ENCODE data around the gene SNTB2.
"Not testable (repeated sequence)": the region's sequence is repeated elsewhere in the genome, so short reads cannot be mapped to it uniquely, and the experiment has no call there.

The SNTB2 gene

DNA sequence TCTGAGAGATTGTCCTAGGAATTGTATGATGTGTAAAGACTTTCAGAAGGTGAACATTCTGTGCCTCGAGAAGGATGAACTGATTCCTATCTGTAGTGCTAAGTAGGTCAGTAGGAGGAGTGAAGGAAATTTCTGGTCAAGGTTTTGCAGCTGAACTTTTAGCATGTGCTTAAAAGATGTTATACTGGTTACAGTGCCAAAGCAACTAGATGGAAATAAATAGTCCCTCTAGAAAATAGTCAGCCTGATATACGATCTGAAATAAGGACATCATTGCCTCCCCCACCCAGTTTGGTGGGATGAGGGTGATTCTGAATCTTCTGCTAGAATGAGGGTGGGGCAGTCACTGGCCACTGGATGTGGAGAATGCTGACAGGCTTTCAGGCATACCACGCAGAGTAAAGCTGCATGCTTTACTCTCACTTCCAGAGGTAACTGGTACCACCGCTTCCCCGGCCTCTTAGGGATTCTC is 66.9 kb downstream of the SNTB2 start:
- Histone ChIP-seq H3K36me3 (ENCODE audit: insufficient read depth) (no peaks in the 10 kb centered on the region), H3K4me1 (ENCODE audit: low read depth, poor library complexity, severe bottlenecking) (peaks cover 12% of the 10 kb centered on the region), H3K4me2 (peak overlapping the region; percentile 3; the same call in 1 of the 2 replicates), H3K9ac (no peak overlapping the region), H3K79me2 (ENCODE audit: insufficient read depth, low read depth) (no peaks in the 10 kb centered on the region; the same call in 1 of the 2 replicates), H3K27me3 (ENCODE audit: insufficient read depth, low read depth) (no peaks in the 10 kb centered on the region), H3K4me3 (IDR thresholded peaks at IDR 0.05; ENCODE audit: insufficient read depth, low read depth, low read length) (no peak overlapping the region), H2AFZ (ENCODE audit: low read depth) (no peak overlapping the region), H4K20me1 (ENCODE audit: insufficient read depth) (no peaks in the 10 kb centered on the region), H3K27ac (no peak overlapping the region)
- TF ChIP-seq, protein P1, sequence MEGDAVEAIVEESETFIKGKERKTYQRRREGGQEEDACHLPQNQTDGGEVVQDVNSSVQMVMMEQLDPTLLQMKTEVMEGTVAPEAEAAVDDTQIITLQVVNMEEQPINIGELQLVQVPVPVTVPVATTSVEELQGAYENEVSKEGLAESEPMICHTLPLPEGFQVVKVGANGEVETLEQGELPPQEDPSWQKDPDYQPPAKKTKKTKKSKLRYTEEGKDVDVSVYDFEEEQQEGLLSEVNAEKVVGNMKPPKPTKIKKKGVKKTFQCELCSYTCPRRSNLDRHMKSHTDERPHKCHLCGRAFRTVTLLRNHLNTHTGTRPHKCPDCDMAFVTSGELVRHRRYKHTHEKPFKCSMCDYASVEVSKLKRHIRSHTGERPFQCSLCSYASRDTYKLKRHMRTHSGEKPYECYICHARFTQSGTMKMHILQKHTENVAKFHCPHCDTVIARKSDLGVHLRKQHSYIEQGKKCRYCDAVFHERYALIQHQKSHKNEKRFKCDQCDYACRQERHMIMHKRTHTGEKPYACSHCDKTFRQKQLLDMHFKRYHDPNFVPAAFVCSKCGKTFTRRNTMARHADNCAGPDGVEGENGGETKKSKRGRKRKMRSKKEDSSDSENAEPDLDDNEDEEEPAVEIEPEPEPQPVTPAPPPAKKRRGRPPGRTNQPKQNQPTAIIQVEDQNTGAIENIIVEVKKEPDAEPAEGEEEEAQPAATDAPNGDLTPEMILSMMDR (conservative IDR thresholded peaks at IDR 0.05; ENCODE audit: low read depth, low read length) = no peak

DNA sequence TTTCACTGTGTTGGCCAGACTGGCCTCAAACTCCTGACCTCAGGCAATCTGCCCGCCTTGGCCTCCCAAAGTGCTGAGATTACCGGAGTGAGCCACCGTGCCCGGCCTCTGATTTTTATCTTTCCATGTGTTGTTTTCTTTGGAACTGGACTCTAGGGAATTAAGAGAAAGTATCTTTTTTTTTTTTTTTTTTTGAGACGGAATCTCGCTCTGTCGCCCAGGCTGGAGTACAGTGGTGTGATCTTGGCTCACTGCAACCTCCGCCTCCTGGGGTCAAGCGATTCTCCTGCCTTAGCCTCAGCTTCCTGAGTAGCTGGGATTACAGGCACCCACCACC is 72.4 kb downstream of the SNTB2 start:
- not testable (repeated sequence) for H3K4me2 ChIP-seq; H3K36me3 ChIP-seq (ENCODE audit: insufficient read depth); H3K4me3 ChIP-seq (IDR thresholded peaks at IDR 0.05; ENCODE audit: insufficient read depth, low read depth, low read length); H3K79me2 ChIP-seq (ENCODE audit: insufficient read depth, low read depth); H2AFZ ChIP-seq (ENCODE audit: low read depth); H3K9ac ChIP-seq; H3K27ac ChIP-seq; H3K27me3 ChIP-seq (ENCODE audit: insufficient read depth, low read depth); H4K20me1 ChIP-seq (ENCODE audit: insufficient read depth)
- peaks cover 15% of the 10 kb centered on the region for H3K4me1 ChIP-seq (ENCODE audit: low read depth, poor library complexity, severe bottlenecking)

DNA sequence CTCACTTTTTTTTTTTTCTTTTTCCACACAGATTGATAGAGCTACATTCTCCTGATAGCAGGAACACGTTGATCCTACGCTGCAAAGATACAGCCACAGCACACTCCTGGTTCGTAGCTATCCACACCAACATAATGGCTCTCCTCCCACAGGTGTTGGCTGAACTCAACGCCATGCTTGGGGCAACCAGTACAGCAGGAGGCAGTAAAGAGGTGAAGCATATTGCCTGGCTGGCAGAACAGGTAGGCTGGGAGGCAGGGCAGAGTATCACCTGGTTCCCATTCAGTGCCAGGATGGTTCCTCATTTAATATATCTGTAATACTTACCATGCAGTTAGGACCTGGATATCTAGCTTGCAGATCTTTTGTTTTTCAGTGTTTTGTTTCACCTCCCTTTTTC is 73.1 kb downstream of the SNTB2 start:
- Histone ChIP-seq H3K4me2 (no peak overlapping the region), H4K20me1 (ENCODE audit: insufficient read depth) (no peaks in the 10 kb centered on the region), H3K9ac (no peak overlapping the region), H3K4me1 (ENCODE audit: low read depth, poor library complexity, severe bottlenecking) (peaks cover 13% of the 10 kb centered on the region), H3K79me2 (ENCODE audit: insufficient read depth, low read depth) (no peaks in the 10 kb centered on the region; the same call in 1 of the 2 replicates), H3K36me3 (ENCODE audit: insufficient read depth) (no peaks in the 10 kb centered on the region), H3K4me3 (IDR thresholded peaks at IDR 0.05; ENCODE audit: insufficient read depth, low read depth, low read length) (no peak overlapping the region), H2AFZ (ENCODE audit: low read depth) (no peak overlapping the region), H3K27me3 (ENCODE audit: insufficient read depth, low read depth) (no peaks in the 10 kb centered on the region), H3K27ac (no peak overlapping the region)
- TF ChIP-seq, protein P1 (conservative IDR thresholded peaks at IDR 0.05; ENCODE audit: low read depth, low read length) = no peak

DNA sequence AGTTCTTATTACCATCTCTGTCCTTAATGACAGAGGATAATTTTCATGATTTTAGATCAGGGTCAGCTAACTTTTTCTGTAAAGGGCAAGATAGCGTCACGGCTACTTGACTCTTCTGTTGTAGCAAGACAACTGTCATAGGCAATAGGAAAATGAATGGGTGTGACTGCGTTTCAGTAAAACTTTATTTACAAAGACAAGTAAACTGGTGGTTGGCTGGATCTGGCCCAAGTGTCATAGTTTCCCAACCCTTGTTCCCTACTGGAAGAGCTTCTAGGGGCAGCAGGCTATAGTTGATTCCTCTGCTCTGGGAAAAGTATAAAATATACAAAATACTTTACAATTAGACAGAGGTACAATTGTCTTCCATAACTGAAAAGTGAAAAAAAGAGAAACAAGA is 73.5 kb downstream of the SNTB2 start:
- Histone ChIP-seq H3K27me3 (ENCODE audit: insufficient read depth, low read depth) (no peaks in the 10 kb centered on the region), H3K4me2 (no peak overlapping the region; the same call in 1 of the 2 replicates), H2AFZ (ENCODE audit: low read depth) (no peak overlapping the region), H3K27ac (no peak overlapping the region), H3K4me1 (ENCODE audit: low read depth, poor library complexity, severe bottlenecking) (peaks cover 13% of the 10 kb centered on the region), H3K79me2 (ENCODE audit: insufficient read depth, low read depth) (no peaks in the 10 kb centered on the region; the same call in 1 of the 2 replicates), H3K36me3 (ENCODE audit: insufficient read depth) (no peaks in the 10 kb centered on the region), H4K20me1 (ENCODE audit: insufficient read depth) (no peaks in the 10 kb centered on the region), H3K9ac (no peak overlapping the region), H3K4me3 (IDR thresholded peaks at IDR 0.05; ENCODE audit: insufficient read depth, low read depth, low read length) (no peak overlapping the region)
- TF ChIP-seq, protein P1 (conservative IDR thresholded peaks at IDR 0.05; ENCODE audit: low read depth, low read length) = no peak

DNA sequence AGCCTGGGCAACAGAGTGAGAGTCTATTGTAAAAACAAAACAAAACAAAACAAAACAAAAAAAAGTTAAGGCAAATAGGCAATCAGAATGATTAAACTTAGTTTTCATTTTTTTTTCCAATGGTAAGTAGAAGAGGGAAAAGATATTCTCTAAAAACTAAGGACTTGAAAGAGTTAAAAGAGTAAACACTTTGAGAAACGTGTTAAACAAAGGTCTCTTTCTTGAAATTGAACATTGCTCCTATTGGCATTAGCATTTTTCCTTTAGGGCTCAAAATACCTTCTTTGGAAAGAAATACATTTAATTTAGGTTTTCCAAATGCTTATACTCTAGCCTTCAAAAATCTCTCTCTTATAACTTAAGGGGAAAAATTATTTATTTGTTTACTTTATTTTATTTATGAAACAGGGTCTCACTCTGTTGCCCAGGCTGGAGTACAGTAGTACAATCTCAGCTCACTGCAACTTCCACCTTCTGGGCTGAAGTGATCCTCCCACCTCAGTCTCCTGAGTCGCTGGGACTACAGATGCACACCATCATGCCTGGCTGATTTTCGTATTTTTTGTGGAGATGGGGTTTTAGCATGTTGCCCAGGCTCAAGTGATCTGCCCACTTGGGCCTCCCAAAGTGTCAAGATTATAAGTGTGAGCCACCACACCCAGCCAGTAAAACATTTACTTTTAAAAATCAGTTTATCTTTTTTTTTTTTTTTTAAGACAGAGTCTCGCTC is 79.5 kb downstream of the SNTB2 start:
- H3K4me3 ChIP-seq (IDR thresholded peaks at IDR 0.05; ENCODE audit: insufficient read depth, low read depth, low read length) = no peak overlapping the region
- H3K27ac ChIP-seq = no peak overlapping the region
- H2AFZ ChIP-seq (ENCODE audit: low read depth) = no peak overlapping the region
- no peak overlapping the region for H3K9ac ChIP-seq
- H3K79me2 ChIP-seq (ENCODE audit: insufficient read depth, low read depth) = no peaks in the 10 kb centered on the region
- no peaks in the 10 kb centered on the region for H3K27me3 ChIP-seq (ENCODE audit: insufficient read depth, low read depth)
- H3K4me2 ChIP-seq = no peak overlapping the region
- TF ChIP-seq, protein P1 (conservative IDR thresholded peaks at IDR 0.05; ENCODE audit: low read depth, low read length) = no peak
- peaks cover 19% of the 10 kb centered on the region for H3K4me1 ChIP-seq (ENCODE audit: low read depth, poor library complexity, severe bottlenecking)
- no peaks in the 10 kb centered on the region for H4K20me1 ChIP-seq (ENCODE audit: insufficient read depth)
- no peaks in the 10 kb centered on the region for H3K36me3 ChIP-seq (ENCODE audit: insufficient read depth)

All from KMS-11 (cell line).